Breast epithelium (tissue), 3 donors: Measurements from ENCODE around the gene PET117.

Experiments used
- POLR2AphosphoS5 ChIP-seq, 3 donors: sonication (generic); formaldehyde crosslinking; IDR thresholded peaks; one replicate each; pipeline ENCODE4 v1.6.1; 2017; ENCODE audit warnings: antibody characterized with exemption in 3 of 3
- TF ChIP-seq, protein P1 (sequence below), 3 donors: fragments of 450-650 bp; IDR thresholded peaks; one replicate each; pipeline ENCODE4 v1.5.1; 2016 to 2017; ENCODE audit warnings: antibody characterized with exemption in 3 of 3, mild to moderate bottlenecking in 3 of 3, moderate library complexity in 3 of 3

DNA sequence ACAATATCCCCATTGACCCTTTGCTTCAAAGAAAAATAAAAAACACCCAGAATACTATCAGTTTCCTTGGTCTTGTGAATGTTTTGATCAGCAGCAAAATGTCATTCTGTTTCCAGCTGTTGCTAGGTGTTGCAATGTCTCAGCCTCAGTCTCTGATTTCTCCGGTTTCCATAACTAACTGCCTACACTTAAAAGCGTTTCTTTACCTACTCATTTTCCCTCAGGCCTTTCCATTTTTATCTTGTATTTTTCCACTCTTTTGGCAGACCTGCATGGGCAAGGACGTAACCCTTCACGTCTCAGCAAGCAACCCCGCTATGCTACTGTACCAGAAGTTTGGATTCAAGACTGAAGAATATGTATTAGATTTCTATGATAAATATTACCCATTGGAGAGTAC is 49.4 kb downstream of the PET117 start:
- TF ChIP-seq, protein P1, sequence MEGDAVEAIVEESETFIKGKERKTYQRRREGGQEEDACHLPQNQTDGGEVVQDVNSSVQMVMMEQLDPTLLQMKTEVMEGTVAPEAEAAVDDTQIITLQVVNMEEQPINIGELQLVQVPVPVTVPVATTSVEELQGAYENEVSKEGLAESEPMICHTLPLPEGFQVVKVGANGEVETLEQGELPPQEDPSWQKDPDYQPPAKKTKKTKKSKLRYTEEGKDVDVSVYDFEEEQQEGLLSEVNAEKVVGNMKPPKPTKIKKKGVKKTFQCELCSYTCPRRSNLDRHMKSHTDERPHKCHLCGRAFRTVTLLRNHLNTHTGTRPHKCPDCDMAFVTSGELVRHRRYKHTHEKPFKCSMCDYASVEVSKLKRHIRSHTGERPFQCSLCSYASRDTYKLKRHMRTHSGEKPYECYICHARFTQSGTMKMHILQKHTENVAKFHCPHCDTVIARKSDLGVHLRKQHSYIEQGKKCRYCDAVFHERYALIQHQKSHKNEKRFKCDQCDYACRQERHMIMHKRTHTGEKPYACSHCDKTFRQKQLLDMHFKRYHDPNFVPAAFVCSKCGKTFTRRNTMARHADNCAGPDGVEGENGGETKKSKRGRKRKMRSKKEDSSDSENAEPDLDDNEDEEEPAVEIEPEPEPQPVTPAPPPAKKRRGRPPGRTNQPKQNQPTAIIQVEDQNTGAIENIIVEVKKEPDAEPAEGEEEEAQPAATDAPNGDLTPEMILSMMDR (IDR thresholded peaks at IDR 0.05) = no peak
- TF ChIP-seq POLR2AphosphoS5 (IDR thresholded peaks at IDR 0.05) = no peak
